CD8-positive, alpha-beta memory T cell (primary cell): ENCODE results near the gene ZWINT. TPM values are rescaled to one million over a fixed set of nuclear protein-coding genes. Genes with fewer than 3 reads are reported as not detected.

Experiments
- CTCF ChIA-PET: fragments of 350-600 bp; sonication (Branson Sonifier 250); formaldehyde crosslinking; loops from one replicate; lab custom pipeline; 2021; ENCODE audit warnings: antibody characterized with exemption; lab: Charles Lee
- POLR2A ChIA-PET: fragments of 350-600 bp; sonication (Branson Sonifier 250); formaldehyde crosslinking; loops from one replicate; lab custom pipeline; 2021; ENCODE audit warnings: antibody characterized with exemption; lab: Charles Lee
- DNase-seq, 5 donors: peaks; one replicate each; pipeline versions ENCODE4 v3.0.0 to v3.0.0-alpha.2; 2020 to 2022; ENCODE audit warnings: mixed read lengths in 1 of 5
- H3K27ac ChIP-seq: one replicate; pipeline ENCODE4 v1.7.0; 2013; ENCODE audit warnings: low read depth, mild to moderate bottlenecking, low read length, moderate library complexity
- H3K27me3 ChIP-seq: 2 replicates; pipeline ENCODE4 v1.7.0; 2013; ENCODE audit warnings: low read length, mild to moderate bottlenecking; ENCODE audit not compliant: insufficient read depth, poor library complexity, severe bottlenecking
- H3K36me3 ChIP-seq: 2 replicates; pipeline ENCODE4 v1.7.0; 2013; ENCODE audit warnings: mild to moderate bottlenecking, low read length, moderate library complexity; ENCODE audit not compliant: insufficient read depth
- H3K4me1 ChIP-seq: 2 replicates; pipeline ENCODE4 v1.7.0; 2013; ENCODE audit warnings: mild to moderate bottlenecking, low read length, moderate library complexity; ENCODE audit not compliant: insufficient read depth
- H3K4me3 ChIP-seq: 2 replicates; pipeline ENCODE4 v1.7.0; 2013; ENCODE audit warnings: mild to moderate bottlenecking, low read length
- H3K9me3 ChIP-seq: 2 replicates; pipeline ENCODE4 v1.7.0; 2013; ENCODE audit warnings: mild to moderate bottlenecking, low read length
- H3K27ac Mint-ChIP-seq, 8 donors: one replicate each; pipeline ENCODE4 v1.8.0; 2020 to 2021; ENCODE audit warnings: mixed read lengths in 8 of 8, mild to moderate bottlenecking in 6 of 8, inconsistent platforms in 3 of 8, moderate library complexity in 3 of 8
- H3K27me3 Mint-ChIP-seq, 2 donors: one replicate each; pipeline ENCODE4 v1.8.0; 2020 to 2021; ENCODE audit warnings: mixed read lengths in 2 of 2, mild to moderate bottlenecking in 1 of 2, moderate library complexity in 1 of 2
- H3K36me3 Mint-ChIP-seq, 3 donors: one replicate each; pipeline ENCODE4 v1.8.0; 2020 to 2021; ENCODE audit warnings: mixed read lengths in 3 of 3, inconsistent platforms in 1 of 3, mild to moderate bottlenecking in 1 of 3
- H3K4me1 Mint-ChIP-seq, 3 donors: one replicate each; pipeline ENCODE4 v1.8.0; 2020 to 2021; ENCODE audit warnings: mixed read lengths in 3 of 3, inconsistent platforms in 1 of 3, mild to moderate bottlenecking in 1 of 3
- H3K4me3 Mint-ChIP-seq, 7 donors: one replicate each; pipeline ENCODE4 v1.8.0; 2020 to 2021; ENCODE audit warnings: mixed read lengths in 7 of 7, mild to moderate bottlenecking in 6 of 7, moderate library complexity in 4 of 7, inconsistent platforms in 2 of 7
- H3K9me3 Mint-ChIP-seq, 5 donors: one replicate each; pipeline ENCODE4 v1.8.0; 2020 to 2022; ENCODE audit warnings: mixed read lengths in 5 of 5, mild to moderate bottlenecking in 3 of 5, moderate library complexity in 2 of 5, inconsistent platforms in 1 of 5
- polyA plus RNA-seq: library from polyadenylated mRNA; unstranded; fragments of 300-500 nt; fragmentation: Illumina TruSeq; gene quantifications from one replicate; pipeline ENCODE4 v1.2.3, GENCODE V29; 2021
- total RNA-seq, 2 experiments: library from RNA; stranded (reverse); gene quantifications; one replicate each; pipeline ENCODE4 v1.2.3, GENCODE V29; 2021

The ZWINT gene
- total and polyA plus RNA-seq, 3 experiments from 2014 or later: 5.8 to 120 (median 114) TPM

GRCh38 chr10:56349611-56350010 lies 11.4 kb downstream of the ZWINT start:
- no peaks in the 10 kb centered on the region for H3K36me3 Mint-ChIP-seq
- ChIA-PET POLR2A (no interaction called here), CTCF (no interaction called here)
- no peaks in the 10 kb centered on the region for H3K27me3 Mint-ChIP-seq
- Histone ChIP-seq H3K4me1 (no peaks in the 10 kb centered on the region), H3K36me3 (no peaks in the 10 kb centered on the region), H3K27me3 (no peaks in the 10 kb centered on the region), H3K9me3 (no peaks in the 10 kb centered on the region), H3K4me3 (no peak overlapping the region), H3K27ac (no peak overlapping the region)
- H3K9me3 Mint-ChIP-seq: no peaks in the 10 kb centered on the region
- peaks cover 0 to 2% (median 0%) of the 10 kb centered on the region in 3 donors for H3K4me1 Mint-ChIP-seq
- H3K4me3 Mint-ChIP-seq: no peak overlapping the region
- no peak for DNase-seq
- H3K27ac Mint-ChIP-seq: no peak overlapping the region

- Histone ChIP-seq H3K4me1 (no peaks in the 10 kb centered on the region), H3K36me3 (no peaks in the 10 kb centered on the region), H3K4me3 (no peak overlapping the region), H3K27me3 (no peaks in the 10 kb centered on the region), H3K9me3 (no peaks in the 10 kb centered on the region), H3K27ac (no peak overlapping the region)
- Mint-ChIP-seq H3K27ac (no peak overlapping the region), H3K9me3 (no peaks in the 10 kb centered on the region), H3K4me3 (no peak overlapping the region), H3K36me3 (no peaks in the 10 kb centered on the region), H3K4me1 (peaks cover 0 to 2% (median 0%) of the 10 kb centered on the region in 3 donors), H3K27me3 (no peaks in the 10 kb centered on the region)
- no peak for DNase-seq
- CTCF ChIA-PET: no interaction called here
- POLR2A ChIA-PET: no interaction called here
Observed at GRCh38 chr10:56348101-56348500, 13.0 kb downstream of the ZWINT start.

GRCh38 chr10:56346845-56347415 lies 14.1 kb downstream of the ZWINT start:
- no peaks in the 10 kb centered on the region for H3K36me3 ChIP-seq
- no peaks in the 10 kb centered on the region for H3K9me3 ChIP-seq
- CTCF ChIA-PET: no interaction called here
- DNase-seq: no peak
- no peak overlapping the region for H3K4me3 ChIP-seq
- no peaks in the 10 kb centered on the region for H3K4me1 ChIP-seq
- no peaks in the 10 kb centered on the region for H3K9me3 Mint-ChIP-seq
- no peak overlapping the region for H3K27ac ChIP-seq
- H3K36me3 Mint-ChIP-seq: no peaks in the 10 kb centered on the region
- no peaks in the 10 kb centered on the region for H3K27me3 ChIP-seq
- H3K27ac Mint-ChIP-seq: peak overlapping the region in 1 of 8 donors; percentile 26
- H3K4me3 Mint-ChIP-seq: no peak overlapping the region
- H3K27me3 Mint-ChIP-seq: no peaks in the 10 kb centered on the region
- H3K4me1 Mint-ChIP-seq: peaks cover 0 to 2% (median 0%) of the 10 kb centered on the region in 3 donors
- POLR2A ChIA-PET: no interaction called here

GRCh38 chr10:56341612-56342011 lies 19.4 kb downstream of the ZWINT start:
- ChIA-PET CTCF (no interaction called here), POLR2A (no interaction called here)
- Histone ChIP-seq H3K27me3 (no peaks in the 10 kb centered on the region), H3K27ac (no peak overlapping the region), H3K4me3 (no peak overlapping the region), H3K9me3 (no peaks in the 10 kb centered on the region), H3K4me1 (no peaks in the 10 kb centered on the region), H3K36me3 (no peaks in the 10 kb centered on the region)
- H3K4me3 Mint-ChIP-seq: no peak overlapping the region
- H3K36me3 Mint-ChIP-seq: no peaks in the 10 kb centered on the region
- no peaks in the 10 kb centered on the region for H3K27me3 Mint-ChIP-seq
- no peak overlapping the region for H3K27ac Mint-ChIP-seq
- DNase-seq: no peak
- H3K4me1 Mint-ChIP-seq: no peaks in the 10 kb centered on the region
- H3K9me3 Mint-ChIP-seq: peaks cover 0 to 10% (median 6%) of the 10 kb centered on the region in 5 donors

GRCh38 chr10:56329961-56330360 lies 31.1 kb downstream of the ZWINT start:
- H3K27me3 Mint-ChIP-seq: no peaks in the 10 kb centered on the region
- no peaks in the 10 kb centered on the region for H3K9me3 ChIP-seq
- no peak overlapping the region for H3K27ac ChIP-seq
- no peaks in the 10 kb centered on the region for H3K27me3 ChIP-seq
- POLR2A ChIA-PET: no interaction called here
- no peak for DNase-seq
- peaks cover 0 to 2% (median 0%) of the 10 kb centered on the region in 5 donors for H3K9me3 Mint-ChIP-seq
- no peaks in the 10 kb centered on the region for H3K4me1 Mint-ChIP-seq
- CTCF ChIA-PET: no interaction called here
- no peak overlapping the region for H3K4me3 Mint-ChIP-seq
- H3K36me3 ChIP-seq: no peaks in the 10 kb centered on the region
- H3K27ac Mint-ChIP-seq: no peak overlapping the region
- no peaks in the 10 kb centered on the region for H3K36me3 Mint-ChIP-seq
- no peaks in the 10 kb centered on the region for H3K4me1 ChIP-seq
- H3K4me3 ChIP-seq: no peak overlapping the region

GRCh38 chr10:56327118-56327517 lies 33.9 kb downstream of the ZWINT start:
- ChIA-PET CTCF (no interaction called here), POLR2A (no interaction called here)
- Mint-ChIP-seq H3K27ac (no peak overlapping the region), H3K27me3 (no peaks in the 10 kb centered on the region), H3K4me1 (no peaks in the 10 kb centered on the region), H3K9me3 (peaks cover 0 to 2% (median 0%) of the 10 kb centered on the region in 5 donors), H3K4me3 (no peak overlapping the region), H3K36me3 (no peaks in the 10 kb centered on the region)
- H3K27ac ChIP-seq: no peak overlapping the region
- H3K4me1 ChIP-seq: no peaks in the 10 kb centered on the region
- no peak for DNase-seq
- H3K27me3 ChIP-seq: no peaks in the 10 kb centered on the region
- H3K36me3 ChIP-seq: no peaks in the 10 kb centered on the region
- H3K9me3 ChIP-seq: no peaks in the 10 kb centered on the region
- no peak overlapping the region for H3K4me3 ChIP-seq

- ChIA-PET POLR2A (no interaction called here), CTCF (no interaction called here)
- Mint-ChIP-seq H3K27me3 (no peaks in the 10 kb centered on the region), H3K4me3 (no peak overlapping the region), H3K27ac (no peak overlapping the region), H3K36me3 (no peaks in the 10 kb centered on the region), H3K9me3 (peaks cover 0 to 4% (median 2%) of the 10 kb centered on the region in 5 donors), H3K4me1 (no peaks in the 10 kb centered on the region)
- H3K36me3 ChIP-seq: no peaks in the 10 kb centered on the region
- no peaks in the 10 kb centered on the region for H3K27me3 ChIP-seq
- no peaks in the 10 kb centered on the region for H3K9me3 ChIP-seq
- H3K4me3 ChIP-seq: no peak overlapping the region
- H3K27ac ChIP-seq: no peak overlapping the region
- no peaks in the 10 kb centered on the region for H3K4me1 ChIP-seq
- no peak for DNase-seq
Observed at GRCh38 chr10:56319386-56319785, 41.7 kb downstream of the ZWINT start.

GRCh38 chr10:56318816-56319215 lies 42.2 kb downstream of the ZWINT start:
- Histone ChIP-seq H3K36me3 (no peaks in the 10 kb centered on the region), H3K27me3 (no peaks in the 10 kb centered on the region), H3K4me3 (no peak overlapping the region), H3K9me3 (no peaks in the 10 kb centered on the region), H3K27ac (no peak overlapping the region), H3K4me1 (no peaks in the 10 kb centered on the region)
- H3K27me3 Mint-ChIP-seq: no peaks in the 10 kb centered on the region
- H3K9me3 Mint-ChIP-seq: peaks cover 0 to 4% (median 2%) of the 10 kb centered on the region in 5 donors
- no peak for DNase-seq
- H3K4me1 Mint-ChIP-seq: no peaks in the 10 kb centered on the region
- no peak overlapping the region for H3K4me3 Mint-ChIP-seq
- CTCF ChIA-PET: no interaction called here
- no peaks in the 10 kb centered on the region for H3K36me3 Mint-ChIP-seq
- no peak overlapping the region for H3K27ac Mint-ChIP-seq
- POLR2A ChIA-PET: no interaction called here
